ENCODE measurements around the gene BCR. TPM values are rescaled to one million over a fixed set of nuclear protein-coding genes. Genes with fewer than 3 reads are reported as not detected.

Gene BCR
- total and polyA plus RNA-seq, 2 donors from 2014 or later, result 45.0 to 97.7 TPM

- TF ChIP-seq CTCF (IDR thresholded peaks at IDR 0.05; ENCODE audit: borderline replicate concordance, extremely low read depth, insufficient read depth), result no peak
Measured at GRCh38 chr22:23261900-23262450, 81.7 kb downstream of the BCR start.

GRCh38 chr22:23262518-23263332 is 82.4 kb downstream of the BCR start:
- TF ChIP-seq CTCF (IDR thresholded peaks at IDR 0.05; ENCODE audit: borderline replicate concordance, extremely low read depth, insufficient read depth), result no peak
- intact Hi-C loops (cut with DNase I), result no loop called here
- peak in 1 of 5 donors; percentile 40 for DNase-seq
- Histone ChIP-seq H3K9ac (ENCODE audit: low read length in 3 of 3) (no peak overlapping the region), H3K4me3 (ENCODE audit: low read length in 3 of 3) (no peak overlapping the region), H3K27ac (ENCODE audit: low read depth in 2 of 2, low read length in 2 of 2) (peak overlapping the region in 1 of 2 donors; percentile 84), H3K27me3 (ENCODE audit: control insufficient read depth, insufficient read depth, low read length) (no peaks in the 10 kb centered on the region), H3K36me3 (ENCODE audit: control insufficient read depth in 2 of 3, insufficient read depth in 3 of 3, low read length in 3 of 3) (peaks cover 3 to 23% (median 15%) of the 10 kb centered on the region in 3 donors), H3K9me3 (ENCODE audit: control insufficient read depth in 2 of 3, insufficient read depth in 1 of 3, low read length in 3 of 3) (no peaks in the 10 kb centered on the region), H3K4me1 (ENCODE audit: control insufficient read depth in 2 of 3, insufficient read depth in 2 of 3, low read depth in 1 of 3, low read length in 3 of 3) (peaks cover 0 to 41% (median 34%) of the 10 kb centered on the region in 3 donors)
- no peak for FAIRE-seq

More at GRCh38 chr22:23261900-23262450, 81.7 kb downstream of the BCR start:
- no peaks in the 10 kb centered on the region for H3K9me3 ChIP-seq (ENCODE audit: control insufficient read depth in 2 of 3, insufficient read depth in 1 of 3, low read length in 3 of 3)
- FAIRE-seq (no peak), DNase-seq (no peak)
- H3K9ac ChIP-seq (ENCODE audit: low read length in 3 of 3), result no peak overlapping the region
- H3K4me3 ChIP-seq (ENCODE audit: low read length in 3 of 3), result no peak overlapping the region
- H3K27me3 ChIP-seq (ENCODE audit: control insufficient read depth, insufficient read depth, low read length), result no peaks in the 10 kb centered on the region
- intact Hi-C loops (cut with DNase I), result no loop called here
- H3K27ac ChIP-seq (ENCODE audit: low read depth in 2 of 2, low read length in 2 of 2), result peak overlapping the region; percentile 20 to 32
- H3K4me1 ChIP-seq (ENCODE audit: control insufficient read depth in 2 of 3, insufficient read depth in 2 of 3, low read depth in 1 of 3, low read length in 3 of 3), result peaks cover 0 to 47% (median 34%) of the 10 kb centered on the region in 3 donors
- peaks cover 3 to 22% (median 15%) of the 10 kb centered on the region in 3 donors for H3K36me3 ChIP-seq (ENCODE audit: control insufficient read depth in 2 of 3, insufficient read depth in 3 of 3, low read length in 3 of 3)

GRCh38 chr22:23263651-23264555 is 83.6 kb downstream of the BCR start:
- Histone ChIP-seq H3K27me3 (ENCODE audit: control insufficient read depth, insufficient read depth, low read length) (no peaks in the 10 kb centered on the region), H3K4me1 (ENCODE audit: control insufficient read depth in 2 of 3, insufficient read depth in 2 of 3, low read depth in 1 of 3, low read length in 3 of 3) (peaks cover 0 to 43% (median 38%) of the 10 kb centered on the region in 3 donors), H3K36me3 (ENCODE audit: control insufficient read depth in 2 of 3, insufficient read depth in 3 of 3, low read length in 3 of 3) (peaks cover 3 to 31% (median 16%) of the 10 kb centered on the region in 3 donors), H3K9ac (ENCODE audit: low read length in 3 of 3) (peak overlapping the region in 1 of 3 donors; percentile 60), H3K9me3 (ENCODE audit: control insufficient read depth in 2 of 3, insufficient read depth in 1 of 3, low read length in 3 of 3) (no peaks in the 10 kb centered on the region), H3K4me3 (ENCODE audit: low read length in 3 of 3) (no peak overlapping the region), H3K27ac (ENCODE audit: low read depth in 2 of 2, low read length in 2 of 2) (peak overlapping the region; percentile 84 to 90)
- DNase-seq (peak in 1 of 5 donors; percentile 86), FAIRE-seq (no peak)
- no peak for TF ChIP-seq CTCF (IDR thresholded peaks at IDR 0.05; ENCODE audit: borderline replicate concordance, extremely low read depth, insufficient read depth)
- intact Hi-C loops (cut with DNase I), result no loop called here
